WI38 (cell line): Measurements from ENCODE around the gene CROT.

Experiments
- H3K4me3 ChIP-seq: 2 replicates; pipeline ENCODE4 v1.5.1; 2011; ENCODE audit warnings: low read depth, mild to moderate bottlenecking, control low read depth, low read length
- TF ChIP-seq, protein P1 (sequence below): IDR thresholded peaks from 2 replicates; pipeline ENCODE4 v1.5.1; 2012; ENCODE audit warnings: low read depth, mild to moderate bottlenecking, control low read depth, low read length

Gene CROT

DNA sequence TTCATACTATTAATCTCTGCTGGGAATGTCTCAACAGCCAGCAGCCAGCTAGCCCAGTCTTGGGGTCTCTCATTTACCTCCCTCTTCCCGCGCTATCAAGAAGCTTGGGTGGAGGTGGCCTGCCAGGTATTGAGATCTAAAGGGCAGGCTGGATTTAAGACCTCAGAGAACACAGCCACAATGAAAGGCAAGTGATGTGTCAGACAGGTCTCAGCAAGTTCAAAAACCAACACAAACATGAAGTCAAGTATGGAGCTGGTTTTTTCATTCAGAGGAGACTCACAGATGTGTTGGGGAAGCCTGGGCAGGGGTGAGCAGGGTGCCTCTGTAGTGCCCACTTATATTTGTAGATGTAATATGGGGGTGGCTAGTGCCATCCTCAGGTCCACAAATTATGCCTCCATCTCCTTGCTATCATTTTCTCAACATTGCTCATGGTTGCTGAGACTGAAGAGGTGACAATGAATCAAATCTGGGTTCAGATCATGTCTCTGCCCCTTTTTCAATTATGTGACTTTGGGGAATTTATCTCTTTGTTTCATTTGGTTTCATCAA, 27.7 kb upstream of the CROT start:
- peak overlapping the region; percentile 53 for H3K4me3 ChIP-seq
- TF ChIP-seq, protein P1, sequence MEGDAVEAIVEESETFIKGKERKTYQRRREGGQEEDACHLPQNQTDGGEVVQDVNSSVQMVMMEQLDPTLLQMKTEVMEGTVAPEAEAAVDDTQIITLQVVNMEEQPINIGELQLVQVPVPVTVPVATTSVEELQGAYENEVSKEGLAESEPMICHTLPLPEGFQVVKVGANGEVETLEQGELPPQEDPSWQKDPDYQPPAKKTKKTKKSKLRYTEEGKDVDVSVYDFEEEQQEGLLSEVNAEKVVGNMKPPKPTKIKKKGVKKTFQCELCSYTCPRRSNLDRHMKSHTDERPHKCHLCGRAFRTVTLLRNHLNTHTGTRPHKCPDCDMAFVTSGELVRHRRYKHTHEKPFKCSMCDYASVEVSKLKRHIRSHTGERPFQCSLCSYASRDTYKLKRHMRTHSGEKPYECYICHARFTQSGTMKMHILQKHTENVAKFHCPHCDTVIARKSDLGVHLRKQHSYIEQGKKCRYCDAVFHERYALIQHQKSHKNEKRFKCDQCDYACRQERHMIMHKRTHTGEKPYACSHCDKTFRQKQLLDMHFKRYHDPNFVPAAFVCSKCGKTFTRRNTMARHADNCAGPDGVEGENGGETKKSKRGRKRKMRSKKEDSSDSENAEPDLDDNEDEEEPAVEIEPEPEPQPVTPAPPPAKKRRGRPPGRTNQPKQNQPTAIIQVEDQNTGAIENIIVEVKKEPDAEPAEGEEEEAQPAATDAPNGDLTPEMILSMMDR: no peak

DNA sequence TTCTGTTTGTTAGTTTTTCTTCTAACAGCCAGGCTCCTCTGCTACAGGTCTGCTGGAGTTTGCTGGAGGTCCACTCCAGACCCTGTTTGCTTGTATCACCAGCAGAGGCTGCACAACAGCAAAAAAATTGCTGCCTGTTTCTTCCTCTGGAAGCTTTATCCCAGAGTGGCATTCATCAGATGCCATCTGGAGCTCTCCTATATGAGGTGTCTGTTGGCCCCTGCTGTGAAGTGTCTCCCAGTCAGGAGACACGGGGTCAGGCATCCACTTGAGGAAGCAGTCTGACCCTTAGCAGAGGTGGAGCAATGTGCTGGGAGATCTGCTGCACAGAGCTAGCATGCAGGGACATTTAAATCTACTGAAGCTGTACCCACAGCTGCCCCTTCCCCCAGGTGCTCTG, 26.7 kb upstream of the CROT start:
- TF ChIP-seq, protein P1: no peak
- H3K4me3 ChIP-seq: 0 out of 2 replicates have a peak overlapping the region, but pooled peaks have one; percentile 14

DNA sequence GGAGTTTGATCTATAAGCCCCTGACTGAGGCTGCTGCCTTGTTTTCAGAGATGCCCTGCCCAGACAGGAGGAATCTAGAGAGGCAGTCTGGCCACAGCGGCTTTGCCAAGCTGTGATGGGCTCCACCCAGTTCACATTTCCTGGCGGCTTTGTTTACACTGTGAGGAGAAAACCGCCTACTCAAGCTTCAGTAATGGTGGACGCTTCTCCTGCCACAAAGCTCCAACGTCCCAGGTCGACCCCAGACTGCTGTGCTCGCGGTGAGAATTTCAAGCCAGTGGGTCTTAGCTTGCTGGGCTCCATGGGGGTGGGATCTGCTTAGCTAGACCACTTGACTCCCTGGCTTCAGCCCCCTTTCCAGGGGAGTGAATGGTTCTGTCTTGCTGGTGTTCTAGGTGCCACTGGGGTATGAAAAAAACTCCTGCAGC, 26.3 kb upstream of the CROT start:
- 0 out of 2 replicates have a peak overlapping the region, but pooled peaks have one; percentile 14 for H3K4me3 ChIP-seq

DNA sequence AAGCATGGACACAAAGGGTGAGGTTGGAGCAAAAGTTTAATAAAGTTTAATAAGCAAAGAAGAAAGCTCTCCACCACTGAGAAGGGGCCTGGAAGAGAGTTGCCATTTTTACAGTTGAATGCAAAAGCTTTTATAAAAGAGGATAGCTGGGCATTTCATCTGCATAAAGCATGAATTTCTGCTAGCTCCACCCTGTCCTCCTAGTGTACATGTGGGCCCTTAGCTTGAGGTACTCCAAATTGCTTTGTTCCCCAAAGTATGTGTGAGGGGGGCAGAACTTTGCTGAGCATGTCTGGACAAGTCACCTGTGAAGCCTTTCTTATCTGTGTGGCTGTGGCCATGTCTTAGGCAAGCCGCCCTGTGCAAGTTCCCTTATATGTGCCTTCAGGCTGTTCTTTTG, 22.6 kb upstream of the CROT start:
- no peak overlapping the region for H3K4me3 ChIP-seq
- TF ChIP-seq, protein P1: no peak

DNA sequence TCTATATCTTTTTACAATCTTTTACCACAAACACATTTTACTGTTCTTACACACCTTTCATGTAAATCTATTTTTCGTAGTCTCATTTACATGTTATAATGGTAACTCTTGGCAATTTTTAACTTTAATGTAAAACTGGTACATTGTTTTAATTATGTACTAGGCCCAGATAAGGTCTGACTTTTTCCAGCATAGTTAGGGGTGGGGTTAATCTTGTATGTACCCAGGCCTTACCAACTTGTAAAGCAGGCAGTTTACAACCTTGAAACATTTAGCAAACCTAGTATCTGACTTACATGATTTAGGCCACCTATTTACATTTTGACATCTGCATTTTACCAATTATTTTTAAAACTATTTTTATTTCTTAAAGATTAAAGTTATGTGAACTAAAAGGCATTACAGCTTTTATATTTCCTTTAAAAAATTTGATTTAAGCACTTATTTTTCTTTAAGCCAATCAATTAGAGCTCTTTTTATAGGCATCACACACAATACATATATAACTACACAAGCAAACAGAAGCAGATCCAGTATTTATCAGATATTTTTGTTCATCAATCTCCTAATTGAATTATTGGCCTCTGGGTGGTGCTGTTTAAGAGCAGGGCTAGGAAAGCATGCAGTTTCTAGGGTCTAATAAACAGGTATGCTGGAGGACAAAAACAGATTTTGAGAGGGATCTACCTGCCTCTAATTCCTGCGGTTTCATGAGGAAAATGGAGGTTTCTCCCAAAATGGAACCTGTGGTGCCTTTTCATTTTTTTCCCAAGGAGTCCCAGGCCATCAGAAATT, 19.7 kb upstream of the CROT start:
- no peak overlapping the region for H3K4me3 ChIP-seq
- TF ChIP-seq, protein P1: no peak

DNA sequence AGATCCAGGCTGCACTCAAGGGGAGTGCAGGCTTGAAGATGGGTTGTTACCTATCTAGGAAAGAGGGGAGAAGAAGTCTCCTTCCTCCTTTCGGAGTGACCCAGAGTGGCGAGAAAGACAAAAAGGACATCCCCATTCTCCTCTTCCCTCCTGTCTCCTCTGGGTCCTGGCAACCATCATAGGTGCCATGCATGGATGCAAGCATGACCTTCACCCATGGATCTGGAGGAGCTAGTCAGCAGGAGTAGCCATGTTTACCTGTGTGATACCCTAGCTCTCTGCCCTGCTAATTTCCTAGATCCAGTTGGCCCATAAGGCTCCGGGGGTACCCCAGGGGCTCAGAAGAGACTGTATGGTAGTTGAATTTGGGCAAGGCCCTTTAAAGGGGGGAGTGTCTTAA, 17.2 kb upstream of the CROT start:
- no peak overlapping the region for H3K4me3 ChIP-seq
- TF ChIP-seq, protein P1: no peak

DNA sequence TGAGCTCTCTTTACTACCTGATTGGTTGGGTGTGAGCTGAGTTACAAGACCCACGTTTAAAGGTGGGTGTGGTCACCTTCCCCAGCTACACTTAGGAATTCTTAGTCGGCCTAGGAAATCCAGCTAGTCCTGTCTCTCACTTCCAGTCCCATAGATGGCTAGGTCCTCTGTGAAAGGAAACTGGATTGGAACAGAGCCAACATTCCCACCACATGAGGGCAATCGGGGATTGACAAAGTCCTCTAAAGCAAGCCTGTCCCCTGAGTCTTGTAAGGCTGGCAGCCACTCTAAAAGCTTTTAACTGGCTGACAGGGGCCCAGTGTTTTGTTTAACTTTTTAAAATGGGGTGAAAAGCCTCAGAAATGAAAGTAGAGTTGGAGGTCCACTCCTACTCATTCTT, 15.1 kb upstream of the CROT start:
- H3K4me3 ChIP-seq: no peak overlapping the region
- TF ChIP-seq, protein P1: no peak
